PC-3 (cell line): ENCODE measurements around the gene ADIG. TPM values are rescaled to one million over a fixed set of nuclear protein-coding genes. Genes with fewer than 3 reads are reported as not detected.

Source experiments
- ATAC-seq: fragments of 200-7000 bp; cut with Tn5 transposase; 2 replicates; pipeline ENCODE4 v1.9.1; 2020; ENCODE audit warnings: mild to moderate bottlenecking, moderate library complexity
- BruUV-seq: library from RNA; stranded (reverse); fragments of 400-500 nt; replicated peaks from 2 replicates; lab custom pipeline; 2021; lab: Mats Ljungman, UMichigan
- CTCF ChIA-PET: fragments of 300-600 bp; sonication (Branson Sonifier 250); formaldehyde crosslinking; loops from one replicate; lab custom pipeline; 2022; ENCODE audit warnings: antibody characterized with exemption; lab: Charles Lee
- POLR2A ChIA-PET: fragments of 300-600 bp; sonication (Branson Sonifier 250); formaldehyde crosslinking; loops from one replicate; lab custom pipeline; 2022; ENCODE audit warnings: antibody characterized with exemption; ENCODE audit not compliant: unreplicated experiment; lab: Charles Lee
- DNase-seq: peaks from one replicate; pipeline ENCODE4 v3.0.0-alpha.2; 2015
- H2AFZ ChIP-seq: fragments of 300-600 bp; sonication (generic); 2 replicates; pipeline ENCODE4 v1.6.0; 2016; ENCODE audit warnings: antibody characterized with exemption, low read length
- H3F3A ChIP-seq: fragments of 300-600 bp; sonication (generic); one replicate; pipeline ENCODE4 v1.6.0; 2017; ENCODE audit warnings: antibody characterized with exemption, low read length, control low read depth, mild to moderate bottlenecking; ENCODE audit not compliant: unreplicated experiment
- H3K27ac ChIP-seq: fragments of 300-600 bp; sonication (generic); 2 replicates; pipeline ENCODE4 v1.5.1; 2016; ENCODE audit warnings: mild to moderate bottlenecking, low read length
- H3K27me3 ChIP-seq: fragments of 300-600 bp; sonication (generic); 2 replicates; pipeline ENCODE4 v1.6.1; 2016; ENCODE audit warnings: low read length, mixed read lengths
- H3K36me3 ChIP-seq: fragments of 300-600 bp; sonication (generic); 2 replicates; pipeline ENCODE4 v1.6.1; 2016; ENCODE audit warnings: low read depth, mixed run types, low read length, mixed read lengths
- H3K4me1 ChIP-seq: fragments of 300-600 bp; sonication (generic); 2 replicates; pipeline ENCODE4 v1.5.1; 2016; ENCODE audit warnings: low read length; ENCODE audit not compliant: insufficient read depth
- H3K4me2 ChIP-seq: fragments of 300-600 bp; sonication (generic); 2 replicates; pipeline ENCODE4 v1.6.0; 2016; ENCODE audit warnings: low read length
- H3K4me3 ChIP-seq: fragments of 300-600 bp; sonication (generic); 2 replicates; pipeline ENCODE4 v1.5.1; 2016; ENCODE audit warnings: mild to moderate bottlenecking, low read length, mixed read lengths
- H3K79me2 ChIP-seq: fragments of 300-600 bp; sonication (generic); 2 replicates; pipeline ENCODE4 v1.6.1; 2017; ENCODE audit warnings: low read length, mixed read lengths
- H3K9ac ChIP-seq: fragments of 300-600 bp; sonication (generic); 2 replicates; pipeline ENCODE4 v1.6.0; 2016; ENCODE audit warnings: mild to moderate bottlenecking, low read length
- H3K9me2 ChIP-seq: fragments of 300-600 bp; sonication (generic); replicated peaks from 2 replicates; pipeline ENCODE4 v1.6.1; 2016; ENCODE audit warnings: mixed run types, low read length, mixed read lengths
- H3K9me3 ChIP-seq: fragments of 300-600 bp; sonication (generic); 2 replicates; pipeline ENCODE4 v1.6.1; 2016; ENCODE audit warnings: low read length, mixed read lengths
- H4K20me1 ChIP-seq: fragments of 300-600 bp; sonication (generic); 2 replicates; pipeline ENCODE4 v1.6.1; 2016; ENCODE audit warnings: low read length, mixed read lengths
- EZH2 ChIP-seq: fragments of 300-600 bp; sonication (generic); IDR thresholded peaks from one replicate; pipeline ENCODE4 v1.6.1; 2017; ENCODE audit warnings: antibody characterized with exemption, mild to moderate bottlenecking, low read length; ENCODE audit not compliant: unreplicated experiment
- EZH2phosphoT487 ChIP-seq: fragments of 300-600 bp; sonication (generic); IDR thresholded peaks from 2 replicates; pipeline ENCODE4 v1.6.1; 2018; ENCODE audit warnings: mild to moderate bottlenecking, antibody characterized with exemption, low read length, borderline replicate concordance
- intact Hi-C: fragments of 100-400 bp; cut with micrococcal nuclease; formaldehyde crosslinking; loops from 2 replicates; pipeline ENCODE4 v1.9.0; 2023
- total RNA-seq: library from RNA; depleted of rRNA; stranded (reverse); fragments of >200 nt; gene quantifications from 2 replicates; pipeline ENCODE4 v1.2.3, GENCODE V29; 2014
- TF ChIP-seq, protein P1 (sequence below): fragments of 300-600 bp; sonication (generic); conservative IDR thresholded peaks from 2 replicates; pipeline ENCODE4 v1.5.1; 2017; ENCODE audit warnings: antibody characterized with exemption, low read depth, mild to moderate bottlenecking, low read length

Gene ADIG
- total RNA-seq, 1 experiment from 2014 or later: not detected

DNA sequence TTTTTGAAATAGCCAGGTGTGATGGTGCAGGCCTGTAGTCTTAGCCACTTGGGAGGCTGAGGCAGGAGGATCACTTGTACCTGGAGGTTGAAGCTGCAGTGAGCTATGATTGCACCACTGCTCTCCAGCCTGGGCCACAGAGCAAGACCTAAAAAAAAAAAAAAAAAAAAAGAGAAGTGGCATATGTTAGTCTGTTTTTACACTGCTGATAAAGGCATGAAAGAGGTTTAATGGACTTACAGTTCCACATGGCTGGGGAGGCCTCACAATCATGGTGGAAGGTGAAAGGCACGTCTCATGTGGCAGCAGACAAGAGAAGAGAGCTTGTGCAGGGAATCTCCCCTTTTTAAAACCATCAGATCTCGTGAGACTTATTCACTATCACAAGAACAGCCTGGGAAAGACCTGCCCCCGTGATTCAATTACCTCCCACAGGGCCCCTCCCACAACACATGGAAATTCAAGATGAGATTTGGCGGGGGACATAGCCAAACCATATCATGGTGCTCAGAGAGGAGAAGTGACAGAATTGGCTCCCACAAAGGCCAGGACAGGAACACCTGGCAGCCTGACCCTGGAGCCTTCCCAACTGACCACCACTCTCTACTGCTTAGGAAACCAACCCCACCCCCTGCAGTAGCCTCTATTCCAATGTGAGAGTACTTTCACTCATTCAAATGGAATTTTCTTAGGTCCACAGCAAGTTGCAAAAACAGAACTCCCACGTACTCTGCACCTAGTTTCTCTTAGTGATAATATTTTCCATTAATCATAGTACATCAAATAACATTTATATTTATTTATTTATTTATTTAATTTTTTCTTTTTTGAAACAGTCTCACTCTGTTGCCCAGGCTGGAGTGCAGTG, 50.4 kb downstream of the ADIG start:
- Histone ChIP-seq H3F3A (no peaks in the 10 kb centered on the region), H3K36me3 (no peaks in the 10 kb centered on the region), H3K4me2 (no peak overlapping the region), H3K4me3 (no peak overlapping the region), H3K4me1 (no peaks in the 10 kb centered on the region; the same call in 1 of the 2 replicates), H3K9me3 (no peaks in the 10 kb centered on the region), H3K27ac (no peak overlapping the region), H3K27me3 (no peaks in the 10 kb centered on the region), H3K9me2 (no peaks in the 10 kb centered on the region), H3K79me2 (no peaks in the 10 kb centered on the region), H3K9ac (no peak overlapping the region), H2AFZ (no peak overlapping the region), H4K20me1 (no peaks in the 10 kb centered on the region)
- ChIA-PET POLR2A (no interaction called here), CTCF (no interaction called here)
- ATAC-seq (no peak), DNase-seq (no peak)
- no peak for TF ChIP-seq EZH2phosphoT487
- no peak for TF ChIP-seq EZH2
- TF ChIP-seq, protein P1, sequence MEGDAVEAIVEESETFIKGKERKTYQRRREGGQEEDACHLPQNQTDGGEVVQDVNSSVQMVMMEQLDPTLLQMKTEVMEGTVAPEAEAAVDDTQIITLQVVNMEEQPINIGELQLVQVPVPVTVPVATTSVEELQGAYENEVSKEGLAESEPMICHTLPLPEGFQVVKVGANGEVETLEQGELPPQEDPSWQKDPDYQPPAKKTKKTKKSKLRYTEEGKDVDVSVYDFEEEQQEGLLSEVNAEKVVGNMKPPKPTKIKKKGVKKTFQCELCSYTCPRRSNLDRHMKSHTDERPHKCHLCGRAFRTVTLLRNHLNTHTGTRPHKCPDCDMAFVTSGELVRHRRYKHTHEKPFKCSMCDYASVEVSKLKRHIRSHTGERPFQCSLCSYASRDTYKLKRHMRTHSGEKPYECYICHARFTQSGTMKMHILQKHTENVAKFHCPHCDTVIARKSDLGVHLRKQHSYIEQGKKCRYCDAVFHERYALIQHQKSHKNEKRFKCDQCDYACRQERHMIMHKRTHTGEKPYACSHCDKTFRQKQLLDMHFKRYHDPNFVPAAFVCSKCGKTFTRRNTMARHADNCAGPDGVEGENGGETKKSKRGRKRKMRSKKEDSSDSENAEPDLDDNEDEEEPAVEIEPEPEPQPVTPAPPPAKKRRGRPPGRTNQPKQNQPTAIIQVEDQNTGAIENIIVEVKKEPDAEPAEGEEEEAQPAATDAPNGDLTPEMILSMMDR: no peak
- intact Hi-C loops: loop anchor here (5.0 kb wide), 1 partner anchor 121 kb away; no protein-coding TSS in a partner anchor
- BruUV-seq: no TSS peak

DNA sequence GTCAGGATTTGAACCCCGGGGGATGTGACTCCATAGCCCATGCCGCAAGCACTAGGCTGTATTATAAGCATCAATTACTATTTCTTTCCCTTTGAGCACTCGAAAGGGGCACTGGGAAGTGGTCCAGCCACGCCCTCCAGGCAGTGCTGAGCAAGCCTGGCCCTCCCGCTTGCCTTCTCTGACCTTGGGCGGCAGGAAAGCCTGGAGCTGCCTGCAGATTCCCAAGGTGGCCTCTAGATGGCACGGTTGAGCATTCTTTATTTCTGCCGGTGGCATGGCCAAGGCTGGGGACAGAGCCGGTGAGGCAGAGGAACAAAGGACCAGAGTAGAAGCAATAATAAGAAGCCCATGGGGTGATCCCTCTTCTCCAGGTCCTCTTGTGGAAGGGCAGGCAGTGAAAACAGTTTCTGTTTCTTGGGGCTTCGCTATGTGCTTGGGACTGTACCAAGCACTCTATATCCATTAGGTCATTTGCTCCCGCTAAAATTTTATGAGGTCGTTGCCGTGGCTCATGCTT, 52.6 kb downstream of the ADIG start:
- Histone ChIP-seq H3K4me3 (no peak overlapping the region), H3F3A (no peaks in the 10 kb centered on the region), H3K27me3 (no peaks in the 10 kb centered on the region), H3K27ac (no peak overlapping the region), H3K9me2 (no peaks in the 10 kb centered on the region), H2AFZ (peak overlapping the region; percentile 31), H4K20me1 (no peaks in the 10 kb centered on the region), H3K79me2 (no peaks in the 10 kb centered on the region), H3K4me2 (peak overlapping the region; percentile 43; the same call in 1 of the 2 replicates), H3K9ac (no peak overlapping the region), H3K36me3 (no peaks in the 10 kb centered on the region), H3K9me3 (no peaks in the 10 kb centered on the region), H3K4me1 (no peaks in the 10 kb centered on the region; the same call in 1 of the 2 replicates)
- intact Hi-C loops: loop anchor here (5.0 kb wide), 1 partner anchor 119 kb away; no protein-coding TSS in a partner anchor
- no TSS peak for BruUV-seq
- TF ChIP-seq EZH2phosphoT487 (no peak), EZH2 (no peak)
- TF ChIP-seq, protein P1: peak; percentile 89
- ATAC-seq (peak; percentile 84), DNase-seq (peak; percentile 76)
- ChIA-PET CTCF (interaction anchor here (0.7 kb wide), 1 partner anchor 1209 kb away, joined by 3 read pairs; no protein-coding TSS in a partner anchor), POLR2A (interaction anchor here (0.6 kb wide), 1 partner anchor 29 kb away, joined by 3 read pairs; no protein-coding TSS in a partner anchor)
